Right atrium auricular region (tissue), 2 donors: ENCODE data around the gene FAM210A. TPM values are rescaled to one million over a fixed set of nuclear protein-coding genes. Genes with fewer than 3 reads are reported as not detected.
"Not testable (repeated sequence)": the region's sequence is repeated elsewhere in the genome, so short reads cannot be mapped to it uniquely, and the experiment has no call there.

ENCODE experiments used
- DNase-seq: peaks from one replicate; pipeline ENCODE4 v3.0.0-alpha.2; 2019; ENCODE audit warnings: low spot score
- H3K27ac ChIP-seq, 2 donors: fragments of 200-600 bp; sonication (generic); 1 replicate in 1 of 2; 2 replicates in 1 of 2; pipeline ENCODE4 v1.5.1; 2016 to 2019
- H3K27me3 ChIP-seq, 2 donors: fragments of 200-600 bp; sonication (generic); one replicate each; pipeline versions ENCODE4 v1.5.1 to v1.6.0; 2017 to 2019
- H3K36me3 ChIP-seq: fragments of 200-600 bp; sonication (generic); one replicate; pipeline ENCODE4 v1.5.1; 2016
- H3K4me1 ChIP-seq, 2 donors: fragments of 200-600 bp; sonication (generic); one replicate each; pipeline versions ENCODE4 v1.5.1 to v1.6.0; 2017 to 2019
- H3K4me3 ChIP-seq, 2 donors: fragments of 200-600 bp; sonication (generic); 1 replicate in 1 of 2; 2 replicates in 1 of 2; pipeline ENCODE4 v1.5.1; 2017 to 2019; ENCODE audit warnings: mild to moderate bottlenecking in 1 of 2, moderate library complexity in 1 of 2
- H3K9me3 ChIP-seq, 2 donors: fragments of 200-600 bp; sonication (generic); one replicate each; pipeline ENCODE4 v1.5.1; 2019
- total RNA-seq, 2 donors: library from RNA; depleted of rRNA; stranded (reverse); fragments of >200 nt; gene quantifications; one replicate each; pipeline ENCODE4 v1.1.0, GENCODE V29; 2016
- TF ChIP-seq, protein P1 (sequence below), 2 donors: fragments of 200-600 bp; sonication (generic); IDR thresholded peaks; one replicate each; pipeline ENCODE4 v1.5.1; 2019; ENCODE audit warnings: antibody characterized with exemption in 2 of 2

FAM210A gene
- total RNA-seq, 2 donors from 2014 or later = 31.8 to 40.8 TPM

DNA sequence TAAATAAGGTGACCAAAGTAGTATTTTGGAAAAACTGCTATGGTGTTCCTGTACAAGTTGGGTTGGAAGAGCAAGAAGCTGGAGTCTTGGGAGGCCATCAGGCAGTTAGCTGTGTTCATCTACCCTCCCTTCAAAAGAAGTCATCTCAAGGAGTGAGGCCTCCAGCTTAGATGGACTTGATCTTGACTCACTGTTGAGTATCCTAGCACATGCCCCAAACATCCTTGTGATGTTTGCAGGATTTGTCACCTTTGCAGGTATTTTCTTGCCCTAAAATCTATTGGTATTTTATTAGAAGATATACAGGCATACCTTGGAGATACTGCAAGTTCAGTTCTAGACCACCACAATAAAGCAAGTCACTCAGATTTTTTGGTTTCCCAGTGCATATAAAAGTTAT, 30.3 kb upstream of the FAM210A start:
- no peaks in the 10 kb centered on the region for H3K27me3 ChIP-seq
- no peak overlapping the region for H3K27ac ChIP-seq
- H3K4me3 ChIP-seq = no peak overlapping the region
- peaks cover 55% of the 10 kb centered on the region for H3K36me3 ChIP-seq
- no peaks in the 10 kb centered on the region for H3K4me1 ChIP-seq
- H3K9me3 ChIP-seq = no peaks in the 10 kb centered on the region
- TF ChIP-seq, protein P1, sequence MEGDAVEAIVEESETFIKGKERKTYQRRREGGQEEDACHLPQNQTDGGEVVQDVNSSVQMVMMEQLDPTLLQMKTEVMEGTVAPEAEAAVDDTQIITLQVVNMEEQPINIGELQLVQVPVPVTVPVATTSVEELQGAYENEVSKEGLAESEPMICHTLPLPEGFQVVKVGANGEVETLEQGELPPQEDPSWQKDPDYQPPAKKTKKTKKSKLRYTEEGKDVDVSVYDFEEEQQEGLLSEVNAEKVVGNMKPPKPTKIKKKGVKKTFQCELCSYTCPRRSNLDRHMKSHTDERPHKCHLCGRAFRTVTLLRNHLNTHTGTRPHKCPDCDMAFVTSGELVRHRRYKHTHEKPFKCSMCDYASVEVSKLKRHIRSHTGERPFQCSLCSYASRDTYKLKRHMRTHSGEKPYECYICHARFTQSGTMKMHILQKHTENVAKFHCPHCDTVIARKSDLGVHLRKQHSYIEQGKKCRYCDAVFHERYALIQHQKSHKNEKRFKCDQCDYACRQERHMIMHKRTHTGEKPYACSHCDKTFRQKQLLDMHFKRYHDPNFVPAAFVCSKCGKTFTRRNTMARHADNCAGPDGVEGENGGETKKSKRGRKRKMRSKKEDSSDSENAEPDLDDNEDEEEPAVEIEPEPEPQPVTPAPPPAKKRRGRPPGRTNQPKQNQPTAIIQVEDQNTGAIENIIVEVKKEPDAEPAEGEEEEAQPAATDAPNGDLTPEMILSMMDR (IDR thresholded peaks at IDR 0.05) = no peak
- no peak for DNase-seq

DNA sequence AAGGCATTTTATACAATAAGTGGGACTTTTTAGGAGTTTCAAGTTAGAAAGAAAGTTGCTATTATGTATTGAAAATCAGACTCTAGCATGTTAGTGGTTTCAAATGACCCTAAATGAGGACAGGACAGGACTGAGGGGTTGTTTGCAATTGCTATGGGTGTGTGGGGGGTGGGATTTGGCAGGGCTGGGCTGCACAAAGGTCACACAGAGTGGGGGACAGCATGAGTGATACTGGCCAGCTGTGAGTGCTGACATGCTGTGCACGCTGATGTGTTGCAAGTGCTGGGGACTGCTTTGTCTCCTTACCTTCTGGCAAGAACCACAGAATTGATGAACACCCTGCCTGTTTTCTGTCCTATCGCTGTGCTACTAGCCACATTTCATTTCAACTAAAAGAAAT, 29.9 kb upstream of the FAM210A start:
- no peak for DNase-seq
- Histone ChIP-seq H3K27me3 (no peaks in the 10 kb centered on the region), H3K4me1 (no peaks in the 10 kb centered on the region), H3K27ac (no peak overlapping the region), H3K36me3 (peaks cover 57% of the 10 kb centered on the region), H3K4me3 (no peak overlapping the region), H3K9me3 (no peaks in the 10 kb centered on the region)
- TF ChIP-seq, protein P1 (IDR thresholded peaks at IDR 0.05) = no peak

DNA sequence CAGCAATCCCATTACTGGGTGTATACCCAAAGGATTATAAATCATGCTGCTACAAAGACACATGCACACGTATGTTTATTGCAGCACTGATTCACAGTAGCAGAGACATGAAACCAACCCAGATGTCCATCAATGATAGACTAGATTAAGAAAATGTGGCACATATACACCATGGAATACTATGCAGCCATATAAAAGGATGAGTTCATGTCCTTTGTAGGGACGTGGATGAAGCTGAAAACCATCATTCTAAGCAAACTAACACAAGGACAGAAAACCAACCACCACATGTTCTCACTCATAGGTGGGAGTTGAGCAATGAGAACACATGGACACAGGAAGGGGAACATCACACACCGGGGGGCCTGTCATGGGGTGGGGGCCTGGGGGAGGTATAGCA, 25.2 kb upstream of the FAM210A start:
- not testable (repeated sequence) for H3K9me3 ChIP-seq, H3K27ac ChIP-seq, DNase-seq, H3K27me3 ChIP-seq, H3K4me3 ChIP-seq, H3K4me1 ChIP-seq
- peaks cover 69% of the 10 kb centered on the region for H3K36me3 ChIP-seq

DNA sequence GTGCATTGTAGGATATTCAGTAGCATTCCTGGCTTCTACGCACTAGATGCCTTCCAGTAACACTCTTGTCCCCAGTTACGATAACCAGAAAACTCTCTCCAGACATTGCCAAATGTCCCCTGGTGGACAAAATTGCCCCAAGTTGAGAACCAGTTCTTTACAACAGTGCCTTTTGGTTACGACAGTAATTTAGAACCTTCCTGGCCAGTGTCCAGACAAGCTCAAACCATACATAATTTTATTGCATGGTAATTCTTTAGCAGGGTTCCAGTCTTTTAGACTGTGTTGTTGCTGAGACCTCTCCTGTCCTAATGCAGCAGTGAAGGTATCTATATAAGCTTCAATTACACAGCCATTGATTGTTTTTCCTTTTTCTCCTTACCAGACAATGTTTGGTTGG, 20.3 kb upstream of the FAM210A start:
- H3K9me3 ChIP-seq = no peaks in the 10 kb centered on the region
- DNase-seq = no peak
- no peak overlapping the region for H3K4me3 ChIP-seq
- H3K27me3 ChIP-seq = no peaks in the 10 kb centered on the region
- H3K36me3 ChIP-seq = peaks cover 61% of the 10 kb centered on the region
- TF ChIP-seq, protein P1 (IDR thresholded peaks at IDR 0.05) = no peak
- no peaks in the 10 kb centered on the region for H3K4me1 ChIP-seq
- no peak overlapping the region for H3K27ac ChIP-seq

DNA sequence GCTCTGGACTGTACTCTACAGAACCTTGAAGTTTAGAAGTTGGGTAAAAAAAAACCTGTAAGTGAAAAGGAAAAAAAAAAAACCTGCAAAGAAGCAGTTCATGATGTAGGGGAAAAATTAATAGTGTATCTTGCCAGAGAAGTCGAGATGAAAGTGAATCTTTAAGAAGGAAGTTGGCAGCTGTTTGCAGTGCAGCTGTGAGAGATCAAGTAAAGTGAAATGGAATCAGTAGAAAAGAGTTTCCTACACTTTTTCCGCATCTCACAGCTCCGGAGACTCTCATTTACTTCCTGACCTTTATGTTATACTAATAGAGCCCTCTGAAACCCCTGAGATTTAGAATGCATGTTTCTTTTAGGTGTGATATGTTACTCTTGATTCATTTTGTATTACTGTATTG, 19.3 kb upstream of the FAM210A start:
- H3K4me3 ChIP-seq = no peak overlapping the region
- H3K4me1 ChIP-seq = no peaks in the 10 kb centered on the region
- DNase-seq = no peak
- no peaks in the 10 kb centered on the region for H3K9me3 ChIP-seq
- no peak overlapping the region for H3K27ac ChIP-seq
- TF ChIP-seq, protein P1 (IDR thresholded peaks at IDR 0.05) = no peak
- no peaks in the 10 kb centered on the region for H3K27me3 ChIP-seq
- H3K36me3 ChIP-seq = peaks cover 69% of the 10 kb centered on the region

DNA sequence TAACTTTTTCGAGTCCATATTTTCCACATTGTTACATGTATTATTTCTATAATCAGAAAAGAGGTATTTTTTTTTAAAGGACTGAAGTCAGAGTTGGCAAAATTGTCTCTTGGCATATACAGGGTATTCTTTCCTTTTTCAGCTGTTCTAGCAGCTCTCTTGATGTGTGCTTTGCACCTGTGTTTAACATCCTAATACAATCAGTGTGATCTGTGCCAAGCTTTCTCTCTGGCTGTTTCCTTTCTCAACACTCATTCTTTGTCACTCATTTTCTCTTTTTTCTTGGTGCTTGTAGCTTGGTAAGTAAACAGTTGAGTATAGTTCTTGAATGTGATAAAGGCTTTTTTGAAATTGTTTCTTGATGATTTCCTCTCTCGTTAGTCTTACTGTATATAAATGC, 9.3 kb upstream of the FAM210A start:
- Histone ChIP-seq H3K27me3 (no peaks in the 10 kb centered on the region), H3K4me1 (no peaks in the 10 kb centered on the region), H3K9me3 (no peaks in the 10 kb centered on the region), H3K36me3 (peaks cover 65% of the 10 kb centered on the region), H3K4me3 (no peak overlapping the region), H3K27ac (no peak overlapping the region)
- no peak for DNase-seq
- TF ChIP-seq, protein P1 (IDR thresholded peaks at IDR 0.05) = no peak
